ENCODE measurements around the gene RYR2. TPM values are rescaled to one million over a fixed set of nuclear protein-coding genes. Genes with fewer than 3 reads are reported as not detected.

The RYR2 gene
- total and polyA plus RNA-seq, 2 experiments from 2014 or later = not detected

DNA sequence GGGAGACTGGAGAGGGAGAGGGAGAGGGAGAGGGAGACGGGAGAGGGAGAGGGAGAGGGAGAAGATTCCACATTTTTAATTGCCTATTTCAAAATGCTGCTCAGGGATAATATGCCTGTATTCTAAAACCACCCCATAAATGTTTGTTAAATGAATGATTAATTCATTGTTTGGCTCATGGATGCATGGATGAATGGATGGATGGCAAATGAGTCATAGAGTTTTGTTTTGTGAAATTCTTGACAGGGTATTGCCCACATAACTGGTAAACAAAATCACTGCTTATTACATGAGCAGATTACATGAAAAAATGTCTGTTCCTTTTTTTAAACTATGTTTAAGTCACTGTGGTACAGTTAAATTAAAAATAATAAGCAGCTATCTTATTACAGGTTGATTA, 628.3 kb downstream of the RYR2 start:
- WGBS, 2 experiments (ENCODE audit: low coverage in 1 of 2, low lambda C conversion rate in 2 of 2, missing lambda C conversion rate in 2 of 2) = 45% methylated on average over 1 of the region's 1 CpG; no CpG with 5 or more reads in 1 of the 2 experiments
- no peak overlapping the region for H3K4me3 ChIP-seq
- no peaks in the 10 kb centered on the region for H3K4me1 ChIP-seq (ENCODE audit: insufficient read depth)
- no peaks in the 10 kb centered on the region for H3K27me3 ChIP-seq (replicated peaks; ENCODE audit: insufficient read depth)
- H3K9ac ChIP-seq = no peak overlapping the region
- TF ChIP-seq EZH2phosphoT487 (IDR thresholded peaks at IDR 0.05; ENCODE audit: insufficient read depth, low read depth) (no peak), EZH2 (IDR thresholded peaks at IDR 0.05; ENCODE audit: insufficient read depth, poor library complexity, severe bottlenecking) (no peak)
- H3K27ac ChIP-seq = no peak overlapping the region
- H3K4me2 ChIP-seq (ENCODE audit: unreplicated experiment) = no peak overlapping the region
- H3K79me2 ChIP-seq (ENCODE audit: insufficient read depth) = no peaks in the 10 kb centered on the region
- no peaks in the 10 kb centered on the region for H3K36me3 ChIP-seq (ENCODE audit: low read depth)
- no peaks in the 10 kb centered on the region for H4K20me1 ChIP-seq (ENCODE audit: insufficient read depth)
- DNase-seq = no peak
- H3K9me2 ChIP-seq (ENCODE audit: insufficient read depth) = no peaks in the 10 kb centered on the region
- H3F3A ChIP-seq (ENCODE audit: insufficient read depth) = no peaks in the 10 kb centered on the region
- no peak overlapping the region for H2AFZ ChIP-seq
- no peaks in the 10 kb centered on the region for H3K9me3 ChIP-seq (ENCODE audit: low read depth)
- in situ Hi-C loops (cut with MboI) = no loop called here

DNA sequence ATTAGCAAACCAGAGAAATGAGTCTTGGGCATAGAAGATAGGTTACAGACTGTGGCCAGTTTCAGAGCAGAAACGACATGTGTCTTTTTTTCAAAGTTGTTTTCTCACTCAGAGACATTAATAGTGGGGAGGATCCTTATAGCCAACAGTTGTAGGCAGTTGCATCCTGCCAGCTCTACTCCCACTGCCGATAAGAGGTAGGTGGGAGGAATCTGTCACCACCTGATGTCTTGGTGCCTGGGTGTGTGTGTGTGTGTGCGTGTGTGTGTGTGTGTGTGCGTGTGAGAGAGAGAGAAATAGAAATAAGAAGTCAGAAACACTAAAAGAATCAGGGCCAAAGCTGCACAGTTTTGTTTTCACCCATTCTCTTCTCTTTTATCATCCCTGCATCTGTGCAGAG, 629.3 kb downstream of the RYR2 start:
- DNase-seq = no peak
- Histone ChIP-seq H3K4me3 (no peak overlapping the region), H3K4me2 (ENCODE audit: unreplicated experiment) (no peak overlapping the region), H3K27ac (no peak overlapping the region), H2AFZ (no peak overlapping the region), H3K9me3 (ENCODE audit: low read depth) (no peaks in the 10 kb centered on the region), H3K36me3 (ENCODE audit: low read depth) (no peaks in the 10 kb centered on the region), H3K4me1 (ENCODE audit: insufficient read depth) (no peaks in the 10 kb centered on the region), H3F3A (ENCODE audit: insufficient read depth) (no peaks in the 10 kb centered on the region), H3K79me2 (ENCODE audit: insufficient read depth) (no peaks in the 10 kb centered on the region), H3K9me2 (ENCODE audit: insufficient read depth) (no peaks in the 10 kb centered on the region), H3K27me3 (replicated peaks; ENCODE audit: insufficient read depth) (no peaks in the 10 kb centered on the region), H3K9ac (no peak overlapping the region), H4K20me1 (ENCODE audit: insufficient read depth) (no peaks in the 10 kb centered on the region)
- 11 to 12% methylated on average over 4 of the region's 4 CpGs for WGBS, 2 experiments (ENCODE audit: low coverage in 1 of 2, low lambda C conversion rate in 2 of 2, missing lambda C conversion rate in 2 of 2)
- TF ChIP-seq EZH2phosphoT487 (IDR thresholded peaks at IDR 0.05; ENCODE audit: insufficient read depth, low read depth) (no peak), EZH2 (IDR thresholded peaks at IDR 0.05; ENCODE audit: insufficient read depth, poor library complexity, severe bottlenecking) (no peak)
- in situ Hi-C loops (cut with MboI) = no loop called here

DNA sequence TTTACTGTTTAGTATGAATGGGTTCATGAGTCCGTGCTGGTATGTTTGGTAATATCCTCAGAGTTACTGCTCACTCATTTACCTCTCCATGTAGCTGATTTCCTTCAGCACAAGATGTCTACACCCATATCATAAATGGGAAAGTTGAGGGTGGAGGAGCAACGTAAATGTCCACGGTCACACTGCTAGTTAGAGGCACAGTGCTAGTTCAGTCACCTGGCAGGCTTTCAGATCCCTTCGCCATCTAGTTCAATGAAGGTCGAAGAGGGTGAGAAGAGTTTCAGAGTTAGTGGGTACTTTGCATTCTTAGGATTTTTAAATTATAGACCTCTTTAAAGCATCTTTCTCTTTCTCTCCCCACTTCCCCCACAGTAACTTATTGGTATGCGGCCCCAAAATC, 630.0 kb downstream of the RYR2 start:
- 40 to 47% methylated on average over 6 of the region's 6 CpGs for WGBS, 2 experiments (ENCODE audit: low coverage in 1 of 2, low lambda C conversion rate in 2 of 2, missing lambda C conversion rate in 2 of 2)
- no peaks in the 10 kb centered on the region for H3K79me2 ChIP-seq (ENCODE audit: insufficient read depth)
- H3K27me3 ChIP-seq (replicated peaks; ENCODE audit: insufficient read depth) = no peaks in the 10 kb centered on the region
- peaks cover 4% of the 10 kb centered on the region for H3K9me3 ChIP-seq (ENCODE audit: low read depth)
- no peak overlapping the region for H3K4me2 ChIP-seq (ENCODE audit: unreplicated experiment)
- no peak overlapping the region for H3K4me3 ChIP-seq
- no peak for TF ChIP-seq EZH2phosphoT487 (IDR thresholded peaks at IDR 0.05; ENCODE audit: insufficient read depth, low read depth)
- TF ChIP-seq EZH2 (IDR thresholded peaks at IDR 0.05; ENCODE audit: insufficient read depth, poor library complexity, severe bottlenecking) = no peak
- H3F3A ChIP-seq (ENCODE audit: insufficient read depth) = no peaks in the 10 kb centered on the region
- H2AFZ ChIP-seq = no peak overlapping the region
- no peak for DNase-seq
- H3K4me1 ChIP-seq (ENCODE audit: insufficient read depth) = no peaks in the 10 kb centered on the region
- in situ Hi-C loops (cut with MboI) = no loop called here
- no peaks in the 10 kb centered on the region for H3K36me3 ChIP-seq (ENCODE audit: low read depth)
- no peak overlapping the region for H3K27ac ChIP-seq
- H3K9ac ChIP-seq = no peak overlapping the region
- H4K20me1 ChIP-seq (ENCODE audit: insufficient read depth) = no peaks in the 10 kb centered on the region
- no peaks in the 10 kb centered on the region for H3K9me2 ChIP-seq (ENCODE audit: insufficient read depth)

DNA sequence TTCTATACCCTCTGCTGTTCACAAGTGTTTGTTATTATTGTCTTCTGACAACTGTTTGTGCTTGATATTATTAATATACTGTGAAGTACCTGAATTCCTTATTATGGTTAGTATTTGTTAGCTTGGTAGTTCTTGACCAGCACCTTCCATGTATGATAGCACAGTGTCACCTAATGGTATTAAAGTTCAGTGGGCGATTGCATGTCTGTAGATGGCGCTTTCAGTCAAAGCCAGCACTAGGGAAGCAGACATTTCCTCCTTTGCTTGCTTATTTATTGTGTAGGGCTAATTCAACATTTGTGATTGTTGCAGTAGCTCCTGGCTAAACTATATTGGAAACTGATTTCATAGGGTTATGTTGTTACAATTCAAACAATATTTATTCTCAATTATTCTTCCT, 630.8 kb downstream of the RYR2 start:
- Histone ChIP-seq H3K27ac (no peak overlapping the region), H3K9ac (no peak overlapping the region), H3K27me3 (replicated peaks; ENCODE audit: insufficient read depth) (no peaks in the 10 kb centered on the region), H3K4me3 (no peak overlapping the region), H3K9me3 (ENCODE audit: low read depth) (peaks cover 4% of the 10 kb centered on the region), H4K20me1 (ENCODE audit: insufficient read depth) (no peaks in the 10 kb centered on the region), H3K9me2 (ENCODE audit: insufficient read depth) (no peaks in the 10 kb centered on the region), H2AFZ (no peak overlapping the region), H3K79me2 (ENCODE audit: insufficient read depth) (no peaks in the 10 kb centered on the region), H3F3A (ENCODE audit: insufficient read depth) (no peaks in the 10 kb centered on the region), H3K4me2 (ENCODE audit: unreplicated experiment) (no peak overlapping the region), H3K36me3 (ENCODE audit: low read depth) (no peaks in the 10 kb centered on the region), H3K4me1 (ENCODE audit: insufficient read depth) (no peaks in the 10 kb centered on the region)
- no peak for DNase-seq
- TF ChIP-seq EZH2phosphoT487 (IDR thresholded peaks at IDR 0.05; ENCODE audit: insufficient read depth, low read depth) = no peak
- TF ChIP-seq EZH2 (IDR thresholded peaks at IDR 0.05; ENCODE audit: insufficient read depth, poor library complexity, severe bottlenecking) = no peak
- in situ Hi-C loops (cut with MboI) = no loop called here
- 0% methylated on average over 2 of the region's 2 CpGs for WGBS, 2 experiments (ENCODE audit: low coverage in 1 of 2, low lambda C conversion rate in 2 of 2, missing lambda C conversion rate in 2 of 2)

DNA sequence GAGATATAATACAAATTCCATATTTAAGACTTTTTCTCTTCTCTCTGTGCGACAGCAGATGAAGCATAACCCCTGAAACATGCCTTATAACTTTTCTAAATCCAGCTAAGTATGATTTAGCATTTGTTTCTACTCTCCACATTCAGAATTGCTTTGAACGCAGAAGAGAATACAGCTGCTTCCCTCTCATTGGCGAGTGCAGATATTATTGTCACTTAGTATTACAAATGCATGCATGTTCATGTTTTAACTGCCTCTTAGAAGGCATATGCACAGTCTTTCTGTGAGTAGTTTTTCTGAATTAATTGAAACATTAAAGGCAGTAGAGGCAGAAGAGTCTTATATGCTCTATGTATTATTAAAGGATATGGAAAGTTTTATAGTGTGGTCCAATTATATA, 631.6 kb downstream of the RYR2 start:
- H3K27ac ChIP-seq = no peak overlapping the region
- H3K9me3 ChIP-seq (ENCODE audit: low read depth) = peaks cover 4% of the 10 kb centered on the region
- in situ Hi-C loops (cut with MboI) = no loop called here
- H3K9ac ChIP-seq = no peak overlapping the region
- no peaks in the 10 kb centered on the region for H3K27me3 ChIP-seq (replicated peaks; ENCODE audit: insufficient read depth)
- no peak overlapping the region for H3K4me2 ChIP-seq (ENCODE audit: unreplicated experiment)
- H3F3A ChIP-seq (ENCODE audit: insufficient read depth) = no peaks in the 10 kb centered on the region
- H3K4me3 ChIP-seq = no peak overlapping the region
- no peaks in the 10 kb centered on the region for H3K79me2 ChIP-seq (ENCODE audit: insufficient read depth)
- no peaks in the 10 kb centered on the region for H3K4me1 ChIP-seq (ENCODE audit: insufficient read depth)
- no peak overlapping the region for H2AFZ ChIP-seq
- no peaks in the 10 kb centered on the region for H4K20me1 ChIP-seq (ENCODE audit: insufficient read depth)
- no peak for DNase-seq
- no peaks in the 10 kb centered on the region for H3K9me2 ChIP-seq (ENCODE audit: insufficient read depth)
- 16 to 27% methylated on average over 3 of the region's 3 CpGs for WGBS, 2 experiments (ENCODE audit: low coverage in 1 of 2, low lambda C conversion rate in 2 of 2, missing lambda C conversion rate in 2 of 2)
- no peaks in the 10 kb centered on the region for H3K36me3 ChIP-seq (ENCODE audit: low read depth)
- TF ChIP-seq EZH2 (IDR thresholded peaks at IDR 0.05; ENCODE audit: insufficient read depth, poor library complexity, severe bottlenecking) (no peak), EZH2phosphoT487 (IDR thresholded peaks at IDR 0.05; ENCODE audit: insufficient read depth, low read depth) (no peak)
